ENCODE measurements around the gene MYO5B.
A peak's percentile ranks its signal among the peaks of the same experiment; 100 is the strongest.

The MYO5B gene

GRCh38 chr18:50011813-50012435 is 183.0 kb downstream of the MYO5B start:
- peak; percentile 20 for DNase-seq (ENCODE audit: low spot score)

- DNase-seq (ENCODE audit: low spot score), result peak; percentile 55
These were observed 185.1 kb downstream of the MYO5B start for GRCh38 chr18:50009773-50010335.

- no peak for DNase-seq (ENCODE audit: low spot score)
These were observed 186.6 kb downstream of the MYO5B start for GRCh38 chr18:50008306-50008705.

GRCh38 chr18:50006470-50007046 is 188.4 kb downstream of the MYO5B start:
- DNase-seq (ENCODE audit: low spot score), result no peak

- no peak for DNase-seq (ENCODE audit: low spot score)
These were observed 190.9 kb downstream of the MYO5B start for GRCh38 chr18:50004013-50004412.

GRCh38 chr18:50002781-50003180 is 192.2 kb downstream of the MYO5B start:
- no peak for DNase-seq (ENCODE audit: low spot score)

GRCh38 chr18:50000227-50000626 is 194.7 kb downstream of the MYO5B start:
- no peak for DNase-seq (ENCODE audit: low spot score)

- DNase-seq (ENCODE audit: low spot score), result no peak
These were observed 195.8 kb downstream of the MYO5B start for GRCh38 chr18:49999128-49999527.

- DNase-seq (ENCODE audit: low spot score), result no peak
These were observed 197.4 kb downstream of the MYO5B start for GRCh38 chr18:49997558-49997957.

- DNase-seq (ENCODE audit: low spot score), result no peak
These were observed 200.5 kb downstream of the MYO5B start for GRCh38 chr18:49994410-49994809.

- no peak for DNase-seq (ENCODE audit: low spot score)
These were observed 201.6 kb downstream of the MYO5B start for GRCh38 chr18:49993299-49993698.

- DNase-seq (ENCODE audit: low spot score), result no peak
These were observed 206.2 kb downstream of the MYO5B start for GRCh38 chr18:49988733-49989132.

- no peak for DNase-seq (ENCODE audit: low spot score)
These were observed 206.8 kb downstream of the MYO5B start for GRCh38 chr18:49988101-49988500.

- no peak for DNase-seq (ENCODE audit: low spot score)
These were observed 209.7 kb downstream of the MYO5B start for GRCh38 chr18:49985236-49985635.

- DNase-seq (ENCODE audit: low spot score), result no peak
These were observed 214.1 kb downstream of the MYO5B start for GRCh38 chr18:49980896-49981295.

- DNase-seq (ENCODE audit: low spot score), result no peak
These were observed 218.0 kb downstream of the MYO5B start for GRCh38 chr18:49976795-49977560.

- DNase-seq (ENCODE audit: low spot score), result no peak
These were observed 218.9 kb downstream of the MYO5B start for GRCh38 chr18:49976001-49976400.

GRCh38 chr18:49974079-49974478 is 220.9 kb downstream of the MYO5B start:
- no peak for DNase-seq (ENCODE audit: low spot score)

GRCh38 chr18:49973592-49973991 is 221.4 kb downstream of the MYO5B start:
- DNase-seq (ENCODE audit: low spot score), result no peak

GRCh38 chr18:49972535-49972934 is 222.4 kb downstream of the MYO5B start:
- no peak for DNase-seq (ENCODE audit: low spot score)

GRCh38 chr18:49971462-49971861 is 223.5 kb downstream of the MYO5B start:
- DNase-seq (ENCODE audit: low spot score), result no peak

GRCh38 chr18:49970319-49970718 is 224.6 kb downstream of the MYO5B start:
- no peak for DNase-seq (ENCODE audit: low spot score)

Data from AG20443 (cell line).